ENCODE data around the gene VIPR2.

Gene VIPR2

GRCh38 chr7:158994687-158995086 lies 150.0 kb downstream of the VIPR2 start:
- ATAC-seq = no peak
- no peak for TF ChIP-seq ZNF70 (CRISPR knock-in tag; IDR thresholded peaks at IDR 0.05)
- TF ChIP-seq CREB5 (CRISPR knock-in tag; IDR thresholded peaks at IDR 0.05; ENCODE audit: low read depth) = no peak

- no peak for ATAC-seq
Observed at GRCh38 chr7:158993591-158993990, 151.1 kb downstream of the VIPR2 start.

GRCh38 chr7:158992759-158993158 lies 151.9 kb downstream of the VIPR2 start:
- ATAC-seq = no peak
- no peak for TF ChIP-seq BACH2 (CRISPR knock-in tag; IDR thresholded peaks at IDR 0.05; ENCODE audit: borderline replicate concordance)
- TF ChIP-seq ZNF565 (CRISPR knock-in tag; conservative IDR thresholded peaks at IDR 0.05; ENCODE audit: low read depth) = no peak
- TF ChIP-seq ZFP30 (CRISPR knock-in tag; IDR thresholded peaks at IDR 0.05) = no peak
- TF ChIP-seq GLIS3 (CRISPR knock-in tag; IDR thresholded peaks at IDR 0.05) = no peak
- TF ChIP-seq ESRRG (CRISPR knock-in tag; IDR thresholded peaks at IDR 0.05) = no peak
- no peak for TF ChIP-seq ZNF8 (CRISPR knock-in tag; IDR thresholded peaks at IDR 0.05)
- no peak for TF ChIP-seq POU6F1 (CRISPR knock-in tag; IDR thresholded peaks at IDR 0.05; ENCODE audit: borderline replicate concordance, low read depth)
- no peak for TF ChIP-seq RARB (CRISPR knock-in tag; IDR thresholded peaks at IDR 0.05)
- no peak for TF ChIP-seq ZC3H10 (CRISPR knock-in tag; IDR thresholded peaks at IDR 0.05)
- no peak for TF ChIP-seq CREB5 (CRISPR knock-in tag; IDR thresholded peaks at IDR 0.05; ENCODE audit: low read depth)
- no peak for TF ChIP-seq PATZ1 (CRISPR knock-in tag; IDR thresholded peaks at IDR 0.05; ENCODE audit: borderline replicate concordance)
- TF ChIP-seq ZFP3 (CRISPR knock-in tag; IDR thresholded peaks at IDR 0.05) = no peak
- no peak for TF ChIP-seq TOX (CRISPR knock-in tag; IDR thresholded peaks at IDR 0.05; ENCODE audit: borderline replicate concordance)
- TF ChIP-seq TCF4 (CRISPR knock-in tag; IDR thresholded peaks at IDR 0.05; ENCODE audit: borderline replicate concordance) = no peak
- no peak for TF ChIP-seq ISL1 (CRISPR knock-in tag; IDR thresholded peaks at IDR 0.05)
- TF ChIP-seq ARNTL (CRISPR knock-in tag; IDR thresholded peaks at IDR 0.05; ENCODE audit: borderline replicate concordance, low read depth) = no peak
- no peak for TF ChIP-seq TSHZ2 (CRISPR knock-in tag; IDR thresholded peaks at IDR 0.05)
- TF ChIP-seq PPARA (CRISPR knock-in tag; IDR thresholded peaks at IDR 0.05; ENCODE audit: borderline replicate concordance) = no peak

More at GRCh38 chr7:158993591-158993990, 151.1 kb downstream of the VIPR2 start:
- TF ChIP-seq GLIS3 (CRISPR knock-in tag; IDR thresholded peaks at IDR 0.05) (no peak), BACH2 (CRISPR knock-in tag; IDR thresholded peaks at IDR 0.05; ENCODE audit: borderline replicate concordance) (no peak), ARNTL (CRISPR knock-in tag; IDR thresholded peaks at IDR 0.05; ENCODE audit: borderline replicate concordance, low read depth) (no peak), TOX (CRISPR knock-in tag; IDR thresholded peaks at IDR 0.05; ENCODE audit: borderline replicate concordance) (no peak), ESRRG (CRISPR knock-in tag; IDR thresholded peaks at IDR 0.05) (no peak), POU6F1 (CRISPR knock-in tag; IDR thresholded peaks at IDR 0.05; ENCODE audit: borderline replicate concordance, low read depth) (no peak), RARB (CRISPR knock-in tag; IDR thresholded peaks at IDR 0.05) (no peak), ZNF8 (CRISPR knock-in tag; IDR thresholded peaks at IDR 0.05) (no peak), ZNF565 (CRISPR knock-in tag; conservative IDR thresholded peaks at IDR 0.05; ENCODE audit: low read depth) (no peak), PPARA (CRISPR knock-in tag; IDR thresholded peaks at IDR 0.05; ENCODE audit: borderline replicate concordance) (no peak), CSDC2 (CRISPR knock-in tag; IDR thresholded peaks at IDR 0.05) (no peak), PATZ1 (CRISPR knock-in tag; IDR thresholded peaks at IDR 0.05; ENCODE audit: borderline replicate concordance) (no peak)
